B cell (primary cell): ENCODE measurements around the gene EN1. TPM values are rescaled to one million over a fixed set of nuclear protein-coding genes. Genes with fewer than 3 reads are reported as not detected.

Experiments
- ATAC-seq: fragments of 200-7000 bp; cut with Tn5 transposase; one replicate; pipeline ENCODE4 v1.10.0; 2021; ENCODE audit warnings: low read depth, mild to moderate bottlenecking, moderate number of reproducible peaks, moderate library complexity
- CTCF ChIA-PET: fragments of 350-600 bp; sonication (Branson Sonifier 250); formaldehyde crosslinking; loops from one replicate; lab custom pipeline; 2021; ENCODE audit warnings: antibody characterized with exemption, inconsistent platforms; lab: Charles Lee
- POLR2A ChIA-PET: fragments of 350-600 bp; sonication (Branson Sonifier 250); formaldehyde crosslinking; loops from one replicate; lab custom pipeline; 2021; ENCODE audit warnings: antibody characterized with exemption; lab: Charles Lee
- DNase-seq: peaks from one replicate; pipeline ENCODE4 v3.0.0; 2013
- H2AFZ ChIP-seq: 2 replicates; pipeline ENCODE4 v1.6.1; 2012; ENCODE audit warnings: mild to moderate bottlenecking, low read depth, low read length; ENCODE audit not compliant: insufficient read depth, poor library complexity, severe bottlenecking
- H3K27ac ChIP-seq, 2 donors: 1 replicate in 1 of 2; 2 replicates in 1 of 2; pipeline ENCODE4 v1.5.1; 2012 to 2013; ENCODE audit warnings: low read length in 2 of 2, mild to moderate bottlenecking in 2 of 2, moderate library complexity in 1 of 2
- H3K27me3 ChIP-seq, 4 experiments: fragments of 200-600 bp in 1 of 4; sonication (generic) in 1 of 4; replicated peaks in 1 of 4; 1 replicate in 2 of 4; 2 replicates in 2 of 4; pipeline versions ENCODE4 v1.6.1 to v1.7.0; 2013 to 2016; ENCODE audit warnings: low read length in 3 of 4, mild to moderate bottlenecking in 2 of 4, mixed read lengths in 1 of 4, moderate library complexity in 1 of 4; ENCODE audit not compliant: insufficient read depth in 4 of 4, control insufficient read depth in 3 of 4; ENCODE audit errors: control extremely low read depth in 1 of 4
- H3K36me3 ChIP-seq, 2 experiments: replicated peaks in 1 of 2; 1 replicate in 1 of 2; 2 replicates in 1 of 2; pipeline versions ENCODE4 v1.6.1 to v1.7.1; 2013; ENCODE audit warnings: low read length in 1 of 2; ENCODE audit not compliant: insufficient read depth in 2 of 2, control insufficient read depth in 1 of 2; ENCODE audit errors: control extremely low read depth in 1 of 2, extremely low read depth in 1 of 2
- H3K4me1 ChIP-seq, 2 donors: fragments of 200-600 bp in 1 of 2; sonication (generic) in 1 of 2; 1 replicate in 1 of 2; 2 replicates in 1 of 2; pipeline versions ENCODE4 v1.5.1 to v1.6.1; 2013 to 2017; ENCODE audit warnings: low read length in 2 of 2; ENCODE audit not compliant: control insufficient read depth in 2 of 2, insufficient read depth in 2 of 2
- H3K4me2 ChIP-seq: replicated peaks from 2 replicates; pipeline ENCODE3; 2012; ENCODE audit warnings: mild to moderate bottlenecking, low read depth, low read length; ENCODE audit not compliant: poor library complexity, severe bottlenecking
- H3K4me3 ChIP-seq, 5 experiments: fragments of 200-600 bp in 1 of 5; sonication (generic) in 1 of 5; 1 replicate in 3 of 5; 2 replicates in 2 of 5; pipeline versions ENCODE4 v1.5.1 to v1.7.0; 2011 to 2016; ENCODE audit warnings: low read length in 4 of 5, mild to moderate bottlenecking in 4 of 5, low read depth in 2 of 5, control low read depth in 1 of 5, moderate library complexity in 1 of 5; ENCODE audit not compliant: insufficient read depth in 1 of 5; ENCODE audit errors: control extremely low read depth in 1 of 5, extremely low read depth in 1 of 5
- H3K79me2 ChIP-seq: fragments of 200-600 bp; sonication (generic); one replicate; pipeline ENCODE4 v1.6.0; 2016; ENCODE audit warnings: low read length; ENCODE audit not compliant: control insufficient read depth, insufficient read depth
- H3K9ac ChIP-seq: fragments of 200-600 bp; sonication (generic); 2 replicates; pipeline ENCODE4 v1.6.1; 2017; ENCODE audit warnings: mild to moderate bottlenecking, low read length, moderate library complexity
- H3K9me3 ChIP-seq, 3 donors: one replicate each; pipeline versions ENCODE4 v1.6.1 to v1.7.1; 2013; ENCODE audit warnings: low read length in 2 of 3; ENCODE audit not compliant: control insufficient read depth in 2 of 3, insufficient read depth in 1 of 3; ENCODE audit errors: control extremely low read depth in 1 of 3
- H4K20me1 ChIP-seq: 2 replicates; pipeline ENCODE4 v1.6.0; 2012; ENCODE audit warnings: mild to moderate bottlenecking, low read length; ENCODE audit not compliant: insufficient read depth, control insufficient read depth, poor library complexity, severe bottlenecking
- H3K27ac Mint-ChIP-seq: one replicate; pipeline ENCODE4 v1.8.0; 2021; ENCODE audit warnings: mixed read lengths
- H3K27me3 Mint-ChIP-seq: one replicate; pipeline ENCODE4 v1.8.0; 2021; ENCODE audit warnings: mixed read lengths
- H3K4me1 Mint-ChIP-seq: one replicate; pipeline ENCODE4 v1.8.0; 2021; ENCODE audit warnings: mixed read lengths
- H3K4me3 Mint-ChIP-seq: one replicate; pipeline ENCODE4 v1.8.0; 2021; ENCODE audit warnings: mixed read lengths
- H3K9me3 Mint-ChIP-seq: one replicate; pipeline ENCODE4 v1.8.0; 2022; ENCODE audit warnings: mixed read lengths; ENCODE audit not compliant: insufficient read depth
- EZH2 ChIP-seq: IDR thresholded peaks from 2 replicates; pipeline ENCODE4 v1.6.1; 2012; ENCODE audit warnings: borderline replicate concordance, low read depth, mild to moderate bottlenecking, moderate library complexity, low read length; ENCODE audit not compliant: insufficient read depth, poor library complexity, severe bottlenecking
- WGBS: methylation state at CpG from one replicate; pipeline ENCODE4 v1.1.5; 2013; ENCODE audit warnings: missing lambda C conversion rate; ENCODE audit not compliant: insufficient coverage; 5-methylcytosine and 5-hydroxymethylcytosine counted together
- intact Hi-C: fragments of 100-400 bp; cut with micrococcal nuclease; formaldehyde crosslinking; loops from one replicate; pipeline ENCODE4 v1.10.0; 2022
- polyA plus RNA-seq: library from polyadenylated mRNA; depleted of rRNA; stranded (reverse); fragments of >200 nt; gene quantifications from 2 replicates; pipeline ENCODE4 v1.2.3, GENCODE V29; 2012
- total RNA-seq, 2 donors: library from RNA; stranded (reverse); fragments of 120-200 nt in 1 of 2; gene quantifications; 1 replicate in 1 of 2; 2 replicates in 1 of 2; pipeline versions ENCODE4 v1.2.3 to v1.2.4, GENCODE V29; 2013 to 2022
- TF ChIP-seq, protein P1 (sequence below): fragments of 200-600 bp; IDR thresholded peaks from one replicate; pipeline ENCODE4 v1.8.0; 2022; ENCODE audit warnings: antibody characterized with exemption, mild to moderate bottlenecking

EN1 gene
- total and polyA plus RNA-seq, 2 donors (not counting 1 experiment from before 2014, with no cell fraction given), result not detected

DNA sequence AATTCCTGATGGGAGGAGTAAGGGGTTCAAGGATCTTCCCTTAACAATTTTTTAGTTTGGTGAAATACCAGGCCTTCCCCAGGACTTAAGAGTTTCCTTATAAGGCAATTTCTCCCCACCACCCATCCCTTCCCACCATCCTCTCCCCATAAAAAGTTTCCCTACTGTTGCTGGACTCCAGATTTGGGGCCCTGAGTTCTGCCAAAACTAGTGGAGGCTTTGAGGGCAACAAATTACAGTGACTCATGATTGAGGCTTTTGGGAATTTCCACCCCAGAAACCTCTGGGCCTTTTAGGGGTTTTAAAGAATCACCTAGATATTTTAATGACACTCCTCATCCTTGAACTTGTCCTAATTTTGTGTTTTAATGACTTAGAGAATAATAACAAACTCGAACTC lies 14.3 kb upstream of the EN1 start:
- H3K9ac ChIP-seq, result no peak overlapping the region
- POLR2A ChIA-PET, result no interaction called here

GRCh38 chr2:118861242-118861641 lies 13.8 kb upstream of the EN1 start:
- POLR2A ChIA-PET, result no interaction called here
- Histone ChIP-seq H4K20me1 (no peaks in the 10 kb centered on the region), H3K4me1 (peaks cover 19 to 29% of the 10 kb centered on the region in 2 donors), H2AFZ (no peak overlapping the region), H3K27ac (no peak overlapping the region), H3K4me3 (no peak overlapping the region), H3K9me3 (peaks cover 0 to 27% (median 0%) of the 10 kb centered on the region in 3 donors), H3K9ac (no peak overlapping the region), H3K36me3 (no peaks in the 10 kb centered on the region), H3K4me2 (no peak overlapping the region), H3K27me3 (peaks cover 0 to 64% (median 51%) of the 10 kb centered on the region in 4 experiments), H3K79me2 (no peaks in the 10 kb centered on the region)
- DNase-seq, result no peak
- WGBS, result 62% methylated on average over 4 of the region's 7 CpGs
- Mint-ChIP-seq H3K27me3 (peaks cover 63% of the 10 kb centered on the region), H3K27ac (no peak overlapping the region), H3K4me3 (no peak overlapping the region), H3K9me3 (no peaks in the 10 kb centered on the region), H3K4me1 (peaks cover 9% of the 10 kb centered on the region)
- CTCF ChIA-PET, result interaction anchor here (1.4 to 1.6 kb wide), 3 partner anchors 23 to 829 kb away, joined by 3 to 5 read pairs (median 3); no protein-coding TSS in a partner anchor
- TF ChIP-seq, protein P1, sequence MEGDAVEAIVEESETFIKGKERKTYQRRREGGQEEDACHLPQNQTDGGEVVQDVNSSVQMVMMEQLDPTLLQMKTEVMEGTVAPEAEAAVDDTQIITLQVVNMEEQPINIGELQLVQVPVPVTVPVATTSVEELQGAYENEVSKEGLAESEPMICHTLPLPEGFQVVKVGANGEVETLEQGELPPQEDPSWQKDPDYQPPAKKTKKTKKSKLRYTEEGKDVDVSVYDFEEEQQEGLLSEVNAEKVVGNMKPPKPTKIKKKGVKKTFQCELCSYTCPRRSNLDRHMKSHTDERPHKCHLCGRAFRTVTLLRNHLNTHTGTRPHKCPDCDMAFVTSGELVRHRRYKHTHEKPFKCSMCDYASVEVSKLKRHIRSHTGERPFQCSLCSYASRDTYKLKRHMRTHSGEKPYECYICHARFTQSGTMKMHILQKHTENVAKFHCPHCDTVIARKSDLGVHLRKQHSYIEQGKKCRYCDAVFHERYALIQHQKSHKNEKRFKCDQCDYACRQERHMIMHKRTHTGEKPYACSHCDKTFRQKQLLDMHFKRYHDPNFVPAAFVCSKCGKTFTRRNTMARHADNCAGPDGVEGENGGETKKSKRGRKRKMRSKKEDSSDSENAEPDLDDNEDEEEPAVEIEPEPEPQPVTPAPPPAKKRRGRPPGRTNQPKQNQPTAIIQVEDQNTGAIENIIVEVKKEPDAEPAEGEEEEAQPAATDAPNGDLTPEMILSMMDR, result no peak
- no peak for TF ChIP-seq EZH2
- intact Hi-C loops, result no loop called here
- ATAC-seq, result no peak

More for the DNA sequence above, 14.3 kb upstream of the EN1 start:
- Mint-ChIP-seq H3K4me1 (peaks cover 4% of the 10 kb centered on the region), H3K9me3 (no peaks in the 10 kb centered on the region), H3K4me3 (no peak overlapping the region), H3K27me3 (peaks cover 58% of the 10 kb centered on the region), H3K27ac (no peak overlapping the region)
- Histone ChIP-seq H3K79me2 (no peaks in the 10 kb centered on the region), H3K4me1 (peaks cover 15 to 24% of the 10 kb centered on the region in 2 donors), H3K27me3 (peaks cover 0 to 59% (median 48%) of the 10 kb centered on the region in 4 experiments), H3K27ac (no peak overlapping the region), H3K4me3 (no peak overlapping the region), H4K20me1 (no peaks in the 10 kb centered on the region), H3K36me3 (no peaks in the 10 kb centered on the region), H3K4me2 (no peak overlapping the region), H3K9me3 (peaks cover 0 to 23% (median 0%) of the 10 kb centered on the region in 3 donors), H2AFZ (no peak overlapping the region)
- CTCF ChIA-PET, result interaction anchor here (1.5 kb wide), 1 partner anchor 22 kb away, joined by 3 read pairs; no protein-coding TSS in a partner anchor
- ATAC-seq, result no peak
- intact Hi-C loops, result no loop called here
- no peak for DNase-seq
- no peak for TF ChIP-seq EZH2
- TF ChIP-seq, protein P1, result no peak
- WGBS, result no CpG with 5 or more reads among the region's 1 CpG
